Hepatocyte (in vitro differentiated cells): Measurements from ENCODE around the gene ARHGAP10. TPM values are rescaled to one million over a fixed set of nuclear protein-coding genes. Genes with fewer than 3 reads are reported as not detected.
A peak's percentile ranks its signal among the peaks of the same experiment; 100 is the strongest.

Experiments
- DNase-seq: peaks from one replicate; pipeline ENCODE4 v3.0.0-alpha.2; 2016; ENCODE audit warnings: low spot score
- H2AFZ ChIP-seq: fragments of 200-600 bp; sonication (generic); 2 replicates; pipeline ENCODE4 v1.6.0; 2016; ENCODE audit warnings: antibody characterized with exemption, mild to moderate bottlenecking
- H3K27ac ChIP-seq: fragments of 200-600 bp; sonication (generic); 2 replicates; pipeline ENCODE4 v1.5.1; 2016; ENCODE audit warnings: mild to moderate bottlenecking
- H3K27me3 ChIP-seq: fragments of 200-600 bp; sonication (generic); 2 replicates; pipeline ENCODE4 v1.6.1; 2016
- H3K36me3 ChIP-seq: fragments of 200-600 bp; sonication (generic); replicated peaks from 2 replicates; pipeline ENCODE4 v1.5.1; 2016; ENCODE audit warnings: low read depth; ENCODE audit not compliant: insufficient read depth
- H3K4me1 ChIP-seq: fragments of 200-600 bp; sonication (generic); 2 replicates; pipeline ENCODE4 v1.5.1; 2016; ENCODE audit warnings: mild to moderate bottlenecking, moderate library complexity; ENCODE audit not compliant: insufficient read depth
- H3K4me2 ChIP-seq: fragments of 200-600 bp; sonication (generic); 2 replicates; pipeline ENCODE4 v1.6.0; 2016
- H3K4me3 ChIP-seq: fragments of 200-600 bp; sonication (generic); 2 replicates; pipeline ENCODE4 v1.5.1; 2016; ENCODE audit warnings: mild to moderate bottlenecking
- H3K79me2 ChIP-seq: fragments of 200-600 bp; sonication (generic); 2 replicates; pipeline ENCODE4 v1.6.0; 2017; ENCODE audit warnings: mild to moderate bottlenecking
- H3K9me2 ChIP-seq: fragments of 200-600 bp; sonication (generic); replicated peaks from 2 replicates; pipeline ENCODE4 v1.6.0; 2017; ENCODE audit warnings: mild to moderate bottlenecking; ENCODE audit not compliant: insufficient read depth
- H3K9me3 ChIP-seq: fragments of 200-600 bp; sonication (generic); 2 replicates; pipeline ENCODE4 v1.5.1; 2016; ENCODE audit warnings: low read depth, mild to moderate bottlenecking
- H4K20me1 ChIP-seq: fragments of 200-600 bp; sonication (generic); 2 replicates; pipeline ENCODE4 v1.6.0; 2016; ENCODE audit warnings: mild to moderate bottlenecking; ENCODE audit not compliant: insufficient read depth, poor library complexity, severe bottlenecking
- EZH2 ChIP-seq: fragments of 200-600 bp; sonication (generic); IDR thresholded peaks from 2 replicates; pipeline ENCODE4 v1.6.1; 2016; ENCODE audit warnings: antibody characterized with exemption, mild to moderate bottlenecking, borderline replicate concordance
- EZH2phosphoT487 ChIP-seq: fragments of 200-600 bp; sonication (generic); IDR thresholded peaks from one replicate; pipeline ENCODE4 v1.6.1; 2018; ENCODE audit warnings: antibody characterized with exemption, mild to moderate bottlenecking, low read depth, moderate library complexity; ENCODE audit not compliant: unreplicated experiment, severe bottlenecking
- WGBS: methylation state at CpG from one replicate; pipeline ENCODE4 v1.1.6; 2016; ENCODE audit warnings: low lambda C conversion rate; ENCODE audit errors: missing lambda C conversion rate; 5-methylcytosine and 5-hydroxymethylcytosine counted together
- polyA plus RNA-seq: library from polyadenylated mRNA; unstranded; fragments of >200 nt; fragmentation: Nextera tagmentation; extraction: Ambion mirVana; gene quantifications from 2 replicates; pipeline ENCODE4 v1.2.1, GENCODE V29; 2016
- total RNA-seq: library from RNA; depleted of rRNA; stranded (reverse); fragments of >200 nt; gene quantifications from 2 replicates; pipeline ENCODE4 v1.2.3, GENCODE V29; 2014
- TF ChIP-seq, protein P1 (sequence below): fragments of 200-600 bp; sonication (generic); IDR thresholded peaks from 2 replicates; pipeline ENCODE4 v1.5.1; 2016; ENCODE audit warnings: antibody characterized with exemption, mild to moderate bottlenecking; ENCODE audit not compliant: poor library complexity

ARHGAP10 gene
- total and polyA plus RNA-seq, 2 experiments from 2014 or later, result 16.8 to 23.4 TPM

DNA sequence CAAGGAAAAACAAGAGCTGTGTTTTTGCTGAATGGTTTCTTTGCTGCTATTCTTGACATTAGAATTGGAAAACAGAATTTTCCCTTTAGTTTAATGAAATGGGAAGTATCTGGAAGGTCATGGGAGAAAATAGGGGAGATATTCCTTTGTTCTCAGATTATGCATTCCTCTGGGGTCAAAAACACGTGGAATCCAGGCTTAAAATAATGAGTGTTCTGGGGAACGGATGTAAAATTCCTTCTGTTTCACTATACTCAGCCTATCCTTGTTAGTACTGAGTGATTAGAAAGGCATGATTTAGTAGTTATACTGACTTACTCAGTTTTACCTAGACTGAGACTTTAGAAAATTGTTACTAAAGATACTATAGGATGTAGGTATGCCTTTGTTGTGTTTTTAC is 107.3 kb downstream of the ARHGAP10 start:
- no peaks in the 10 kb centered on the region for H3K9me3 ChIP-seq
- H3K4me3 ChIP-seq, result no peak overlapping the region
- TF ChIP-seq EZH2 (no peak), EZH2phosphoT487 (no peak)
- TF ChIP-seq, protein P1, sequence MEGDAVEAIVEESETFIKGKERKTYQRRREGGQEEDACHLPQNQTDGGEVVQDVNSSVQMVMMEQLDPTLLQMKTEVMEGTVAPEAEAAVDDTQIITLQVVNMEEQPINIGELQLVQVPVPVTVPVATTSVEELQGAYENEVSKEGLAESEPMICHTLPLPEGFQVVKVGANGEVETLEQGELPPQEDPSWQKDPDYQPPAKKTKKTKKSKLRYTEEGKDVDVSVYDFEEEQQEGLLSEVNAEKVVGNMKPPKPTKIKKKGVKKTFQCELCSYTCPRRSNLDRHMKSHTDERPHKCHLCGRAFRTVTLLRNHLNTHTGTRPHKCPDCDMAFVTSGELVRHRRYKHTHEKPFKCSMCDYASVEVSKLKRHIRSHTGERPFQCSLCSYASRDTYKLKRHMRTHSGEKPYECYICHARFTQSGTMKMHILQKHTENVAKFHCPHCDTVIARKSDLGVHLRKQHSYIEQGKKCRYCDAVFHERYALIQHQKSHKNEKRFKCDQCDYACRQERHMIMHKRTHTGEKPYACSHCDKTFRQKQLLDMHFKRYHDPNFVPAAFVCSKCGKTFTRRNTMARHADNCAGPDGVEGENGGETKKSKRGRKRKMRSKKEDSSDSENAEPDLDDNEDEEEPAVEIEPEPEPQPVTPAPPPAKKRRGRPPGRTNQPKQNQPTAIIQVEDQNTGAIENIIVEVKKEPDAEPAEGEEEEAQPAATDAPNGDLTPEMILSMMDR, result no peak
- WGBS, result 43% methylated on average over 2 of the region's 2 CpGs
- no peak overlapping the region for H3K4me2 ChIP-seq
- no peak overlapping the region for H2AFZ ChIP-seq
- H3K27me3 ChIP-seq, result no peaks in the 10 kb centered on the region
- no peak for DNase-seq
- peak overlapping the region; percentile 24 for H3K27ac ChIP-seq
- H3K36me3 ChIP-seq, result no peaks in the 10 kb centered on the region
- no peaks in the 10 kb centered on the region for H3K4me1 ChIP-seq
- peaks cover 9% of the 10 kb centered on the region for H3K79me2 ChIP-seq
- no peaks in the 10 kb centered on the region for H4K20me1 ChIP-seq
- no peaks in the 10 kb centered on the region for H3K9me2 ChIP-seq

DNA sequence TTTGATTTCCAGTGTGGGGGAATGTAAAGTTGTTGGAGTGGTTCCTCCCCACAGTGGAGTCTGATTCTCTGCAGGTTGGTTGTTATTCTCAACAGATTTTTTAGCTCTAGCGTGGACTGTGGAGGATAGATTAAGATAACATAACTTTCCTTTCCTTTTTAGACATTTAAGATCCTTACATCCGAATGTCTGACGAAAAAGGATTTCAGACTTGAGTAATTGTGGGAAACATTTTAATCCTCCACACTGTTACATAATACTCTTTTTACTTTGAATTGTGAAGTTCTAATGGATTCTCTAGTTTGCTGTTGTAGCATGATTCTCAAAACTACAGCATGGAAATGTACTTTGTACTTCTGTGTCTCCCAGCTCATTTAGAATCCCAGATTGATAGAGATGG is 107.8 kb downstream of the ARHGAP10 start:
- Histone ChIP-seq H2AFZ (no peak overlapping the region), H3K4me2 (no peak overlapping the region), H3K4me1 (no peaks in the 10 kb centered on the region), H3K36me3 (no peaks in the 10 kb centered on the region), H3K27ac (peak overlapping the region; percentile 24), H3K9me3 (no peaks in the 10 kb centered on the region), H3K9me2 (no peaks in the 10 kb centered on the region), H3K4me3 (no peak overlapping the region), H4K20me1 (no peaks in the 10 kb centered on the region), H3K79me2 (peaks cover 9% of the 10 kb centered on the region), H3K27me3 (no peaks in the 10 kb centered on the region)
- TF ChIP-seq, protein P1, result no peak
- no peak for TF ChIP-seq EZH2phosphoT487
- TF ChIP-seq EZH2, result no peak
- no peak for DNase-seq
- WGBS, result 57% methylated on average over 3 of the region's 3 CpGs

DNA sequence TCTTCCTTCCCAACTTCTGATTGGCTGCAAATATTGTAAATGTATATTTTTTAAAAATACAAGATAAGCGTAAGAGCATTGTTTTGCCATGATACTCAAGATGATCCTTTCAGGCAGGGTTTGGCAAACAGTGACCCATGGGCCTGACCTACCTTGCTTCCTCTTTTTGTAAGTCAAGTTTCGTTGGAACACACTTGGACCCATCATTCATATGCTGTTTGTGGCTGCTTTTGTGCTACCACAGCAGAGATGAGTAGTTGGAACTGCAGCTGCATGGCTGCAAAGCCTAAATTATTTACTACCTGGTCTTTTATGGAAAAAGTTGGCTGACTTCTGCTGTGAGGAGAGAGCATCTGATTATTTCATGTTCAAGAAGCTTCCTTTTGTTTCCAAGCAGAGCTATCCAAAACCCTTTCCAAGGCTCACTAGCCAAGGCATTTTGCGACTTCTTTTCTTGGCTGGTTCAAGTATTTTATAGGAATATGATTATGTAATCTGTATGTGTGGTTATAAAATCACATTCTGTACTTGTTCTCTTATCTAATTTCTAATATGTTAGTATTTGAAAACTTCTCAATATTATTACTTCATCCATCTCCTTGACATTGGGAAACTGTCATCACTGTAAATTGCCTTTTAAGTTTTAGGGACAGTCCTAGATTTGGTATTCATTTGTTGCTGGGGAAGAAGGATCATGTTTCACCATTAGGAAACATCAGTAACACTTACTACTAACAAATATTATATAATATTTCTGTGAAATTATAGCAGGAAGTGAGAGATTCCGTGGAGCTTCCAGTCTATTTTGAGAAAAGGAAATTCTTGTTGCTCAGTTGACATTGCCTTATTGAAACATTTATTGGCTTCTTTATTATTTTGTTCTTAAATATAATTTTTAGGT is 109.2 kb downstream of the ARHGAP10 start:
- Histone ChIP-seq H3K4me2 (no peak overlapping the region), H3K9me3 (no peaks in the 10 kb centered on the region), H3K36me3 (no peaks in the 10 kb centered on the region), H3K79me2 (peaks cover 9% of the 10 kb centered on the region), H3K4me1 (no peaks in the 10 kb centered on the region), H3K27ac (no peak overlapping the region), H3K9me2 (no peaks in the 10 kb centered on the region), H4K20me1 (no peaks in the 10 kb centered on the region), H3K27me3 (no peaks in the 10 kb centered on the region), H3K4me3 (no peak overlapping the region), H2AFZ (no peak overlapping the region)
- WGBS, result 87% methylated on average over 4 of the region's 4 CpGs
- no peak for DNase-seq
- TF ChIP-seq EZH2 (no peak), EZH2phosphoT487 (no peak)
- TF ChIP-seq, protein P1, result no peak
